HG02610 (cell line): ENCODE data around the gene CHRM3.

Experiments used
- ATAC-seq: cut with Tn5 transposase; IDR thresholded peaks from one replicate; pipeline ENCODE4 v1.9.1; 2021; ENCODE audit warnings: mild to moderate bottlenecking, moderate library complexity; ENCODE audit not compliant: unreplicated experiment

Gene CHRM3

DNA sequence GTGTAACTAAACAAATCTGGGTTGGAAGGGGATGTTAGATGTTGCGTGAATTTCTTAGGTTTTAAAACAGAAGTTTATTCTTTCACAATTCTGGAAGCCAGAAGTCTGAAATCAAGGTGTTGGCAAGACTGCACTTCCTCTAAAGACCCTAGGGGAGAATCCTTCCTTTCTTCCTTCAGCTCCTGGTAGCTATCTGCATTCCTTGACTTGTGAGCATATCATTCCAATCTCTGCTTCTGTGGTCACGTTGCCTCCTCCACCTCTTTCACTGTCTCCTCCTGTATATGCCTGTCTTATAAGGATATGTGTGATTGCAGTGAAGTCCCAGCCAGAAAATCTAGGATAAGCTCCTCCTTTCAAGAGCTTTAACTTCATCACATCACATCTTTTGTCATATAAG, 7.7 kb downstream of the CHRM3 start:
- ATAC-seq, result no peak

DNA sequence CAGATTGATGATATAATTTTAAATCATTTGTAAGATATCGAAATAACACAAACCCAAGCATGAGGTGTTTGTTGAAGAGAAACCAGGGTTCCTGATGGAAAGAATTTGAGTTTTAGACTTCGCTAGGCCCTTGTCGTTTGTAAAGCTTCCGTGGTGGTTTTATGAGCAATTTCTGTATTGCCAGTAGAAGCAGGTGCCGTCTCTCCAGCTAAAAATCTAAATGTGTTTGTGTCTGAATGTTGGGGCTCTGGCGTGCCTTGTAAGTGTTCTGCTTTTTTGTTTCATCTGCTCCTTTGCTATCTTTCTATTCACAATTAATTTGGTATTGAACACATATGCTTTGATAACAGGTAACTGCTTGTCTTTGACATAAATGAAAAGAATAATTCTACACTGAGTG, 27.5 kb downstream of the CHRM3 start:
- ATAC-seq, result no peak

DNA sequence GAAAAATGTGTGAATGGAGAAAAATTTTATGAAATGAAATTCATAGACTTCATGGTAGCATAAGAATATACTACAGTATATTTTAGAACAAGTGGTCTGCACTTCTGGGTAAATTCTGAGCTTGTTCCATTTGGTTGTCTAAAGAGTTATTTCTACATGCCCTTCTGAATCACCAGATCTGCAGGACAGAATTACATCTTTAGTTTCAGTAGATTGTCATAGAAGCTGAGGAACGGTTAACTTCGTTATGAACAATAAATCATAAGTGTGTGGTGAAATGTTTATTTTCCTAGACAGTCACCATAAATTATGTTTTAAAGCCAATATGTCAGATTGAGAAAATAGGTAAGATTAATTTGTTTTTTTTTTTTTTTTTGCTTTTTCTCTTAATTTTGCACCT, 30.9 kb downstream of the CHRM3 start:
- ATAC-seq, result no peak

DNA sequence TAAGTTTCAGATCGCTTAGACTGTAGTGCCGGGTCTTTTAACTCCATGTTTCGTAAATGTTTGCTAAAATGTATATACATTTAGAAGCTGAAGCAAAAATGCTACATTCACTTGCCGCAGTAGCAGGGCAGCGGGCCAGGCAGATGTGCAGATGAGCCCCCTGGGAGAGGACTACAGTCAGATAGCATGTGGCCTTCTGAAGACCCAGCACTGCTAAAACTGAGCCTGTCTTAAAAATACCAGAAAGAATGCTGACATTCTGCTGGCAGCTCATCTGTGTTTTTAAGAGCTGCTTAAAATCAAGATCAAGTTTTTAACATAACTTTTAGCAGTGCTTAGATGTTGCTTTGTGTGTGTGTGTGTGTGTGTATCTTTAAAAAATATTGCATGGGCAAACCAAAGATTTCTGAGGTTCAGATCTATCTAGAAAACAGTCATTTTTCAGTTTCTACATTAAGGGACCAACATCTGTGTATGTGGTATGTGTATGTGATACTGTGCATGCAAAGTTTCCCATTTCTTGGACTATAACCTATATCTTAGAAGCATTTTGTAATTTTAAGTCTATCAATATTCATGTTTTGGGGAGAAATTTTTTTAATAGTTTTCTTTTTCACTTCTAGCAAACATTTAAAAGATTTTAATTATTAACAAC, 31.7 kb downstream of the CHRM3 start:
- ATAC-seq, result no peak

DNA sequence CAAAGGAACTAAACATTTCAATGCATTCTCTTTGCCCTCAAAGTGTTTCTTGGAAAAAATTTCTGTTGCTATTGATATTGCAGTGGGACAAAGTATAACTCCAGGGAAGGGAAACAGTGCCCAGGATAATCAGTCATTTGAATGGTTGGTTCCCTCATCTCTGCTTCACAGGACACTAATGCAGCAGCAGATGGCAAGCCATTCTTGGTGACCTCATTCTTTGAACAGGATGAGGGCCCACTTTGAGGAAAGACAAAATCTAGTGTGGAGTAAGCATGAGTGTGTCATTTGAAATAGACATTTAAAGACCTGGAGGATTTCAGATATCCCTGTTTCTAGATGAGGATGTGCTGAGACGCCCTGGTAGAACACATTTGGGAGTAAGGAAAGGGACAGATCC, 32.3 kb downstream of the CHRM3 start:
- no peak for ATAC-seq

DNA sequence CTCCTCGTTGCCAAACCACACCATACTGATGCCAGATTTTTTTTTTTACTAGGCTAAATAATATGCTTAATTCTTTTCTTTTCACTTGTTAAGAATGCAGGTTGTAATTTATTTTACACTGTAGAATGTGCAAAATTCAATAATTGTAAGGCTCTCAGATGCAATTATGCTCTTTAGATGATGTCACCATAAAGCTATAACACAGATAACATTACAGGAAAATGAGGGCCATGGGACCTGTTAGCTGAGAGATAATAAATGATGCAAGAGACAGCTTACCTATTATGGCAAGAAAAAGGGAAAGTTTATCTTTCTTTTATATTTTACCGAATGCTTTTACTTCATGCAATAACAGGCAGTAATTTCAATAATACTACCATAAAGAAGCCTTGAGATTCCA, 35.4 kb downstream of the CHRM3 start:
- ATAC-seq, result no peak

DNA sequence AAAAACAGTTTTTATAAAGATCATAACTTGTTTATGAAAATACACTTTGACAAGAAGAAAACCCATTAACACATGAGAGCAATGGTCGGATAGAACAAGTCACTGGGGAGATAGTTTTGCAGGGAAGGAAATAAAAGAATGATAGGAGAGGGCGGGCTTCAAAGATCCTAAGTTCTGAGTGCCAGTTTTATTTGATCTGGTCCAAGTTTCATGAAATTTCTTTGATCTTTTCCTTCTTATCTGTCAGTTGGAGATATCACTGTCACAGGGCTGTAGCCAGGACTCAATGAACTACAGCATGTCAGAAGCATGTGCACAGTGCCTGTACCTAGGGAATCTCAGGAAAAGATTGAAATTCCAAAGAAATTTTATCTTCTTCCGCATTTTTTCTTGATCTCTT, 36.5 kb downstream of the CHRM3 start:
- ATAC-seq, result no peak

DNA sequence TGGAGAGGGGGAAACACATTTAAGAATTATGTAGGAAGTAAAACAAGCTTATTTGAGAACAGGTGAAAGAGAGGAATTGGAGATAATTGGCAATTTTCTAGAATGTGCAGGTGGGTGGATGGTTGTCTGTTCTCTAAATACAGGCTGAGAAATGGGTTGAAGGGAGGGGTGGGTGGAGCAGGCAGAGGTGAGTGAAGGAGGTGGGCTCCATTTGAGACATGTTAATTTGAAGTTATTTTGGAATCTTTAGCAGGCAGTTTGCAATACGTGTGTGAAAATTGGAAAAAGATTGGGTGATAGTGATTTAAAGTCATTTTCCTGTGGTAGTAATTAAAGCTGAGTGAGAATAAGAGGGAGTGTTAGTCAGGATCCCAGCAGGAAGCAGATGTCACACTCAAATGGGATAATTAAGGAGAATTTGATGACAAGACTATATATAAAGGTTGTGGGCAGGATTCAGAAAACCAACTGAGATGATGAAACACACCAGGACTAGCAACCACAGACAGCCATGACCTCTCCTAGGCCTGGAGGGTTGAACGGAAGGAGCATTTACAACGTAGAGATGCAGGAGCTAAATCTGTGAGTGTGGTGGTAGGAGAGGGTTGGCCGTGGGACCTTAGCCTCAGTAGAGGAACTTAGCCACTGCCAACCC, 40.6 kb downstream of the CHRM3 start:
- no peak for ATAC-seq

DNA sequence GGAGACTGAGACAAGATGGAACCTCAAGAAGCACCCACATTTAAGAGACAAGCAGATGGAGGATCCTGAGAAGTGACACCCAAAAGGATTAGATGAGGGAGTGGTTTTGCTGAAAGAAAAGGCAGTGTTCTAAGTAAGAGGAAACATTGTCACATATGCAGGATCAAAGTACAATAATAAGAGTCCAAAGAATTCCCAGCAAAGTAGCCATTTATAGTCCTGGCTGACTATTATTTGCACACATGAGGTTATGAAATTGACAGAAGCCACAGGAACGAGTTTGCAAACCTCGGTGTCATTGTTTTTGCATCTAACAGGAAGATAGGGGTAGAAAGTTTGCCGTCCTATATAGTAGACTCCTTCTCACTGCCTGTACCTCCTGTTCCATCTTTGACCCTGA, 41.3 kb downstream of the CHRM3 start:
- ATAC-seq, result no peak

DNA sequence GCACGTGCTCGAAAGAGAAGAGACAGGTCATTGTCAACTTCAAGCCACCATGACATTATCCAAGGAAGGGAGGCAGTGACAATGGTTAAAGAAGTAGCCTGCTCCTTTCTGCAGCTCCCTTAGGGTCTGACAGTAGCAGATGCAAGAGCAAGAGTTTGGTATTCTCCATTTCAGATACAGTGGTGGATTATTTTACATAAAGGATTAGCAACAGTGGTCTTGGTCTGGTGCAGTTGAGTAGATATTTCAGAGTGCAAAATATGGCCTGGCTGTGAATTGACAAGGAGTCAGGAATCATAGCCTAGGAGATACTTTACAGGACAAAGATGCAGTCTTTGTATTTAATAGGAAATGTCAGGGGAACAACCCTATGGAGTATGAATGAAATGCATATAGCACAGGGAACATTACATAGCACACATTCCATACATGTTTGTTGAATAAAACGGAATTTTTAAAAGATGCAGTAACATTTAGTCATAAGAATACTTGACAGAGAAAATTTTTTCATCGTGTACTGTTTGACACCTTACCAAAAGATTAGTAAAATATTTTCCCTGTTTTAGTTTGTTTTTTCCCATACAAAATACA, 41.8 kb downstream of the CHRM3 start:
- no peak for ATAC-seq

DNA sequence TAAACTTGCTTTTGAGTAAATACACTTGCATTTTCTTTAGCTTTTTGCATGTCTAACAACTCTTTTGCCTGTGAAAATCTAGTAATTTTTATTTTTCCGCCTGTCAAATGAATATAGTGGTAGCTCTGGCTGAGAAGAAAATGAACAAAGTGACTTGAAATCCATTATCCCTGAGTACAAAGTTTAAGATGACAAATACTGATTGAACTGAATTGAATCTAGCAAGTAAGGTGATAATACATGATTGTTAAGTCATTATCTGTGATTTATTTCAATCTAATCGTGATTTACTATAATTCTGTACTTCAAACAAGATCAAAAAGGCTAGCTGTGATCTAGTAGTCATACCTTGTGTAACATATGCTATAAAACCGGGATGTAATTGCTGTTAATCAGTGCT, 42.8 kb downstream of the CHRM3 start:
- ATAC-seq, result no peak

DNA sequence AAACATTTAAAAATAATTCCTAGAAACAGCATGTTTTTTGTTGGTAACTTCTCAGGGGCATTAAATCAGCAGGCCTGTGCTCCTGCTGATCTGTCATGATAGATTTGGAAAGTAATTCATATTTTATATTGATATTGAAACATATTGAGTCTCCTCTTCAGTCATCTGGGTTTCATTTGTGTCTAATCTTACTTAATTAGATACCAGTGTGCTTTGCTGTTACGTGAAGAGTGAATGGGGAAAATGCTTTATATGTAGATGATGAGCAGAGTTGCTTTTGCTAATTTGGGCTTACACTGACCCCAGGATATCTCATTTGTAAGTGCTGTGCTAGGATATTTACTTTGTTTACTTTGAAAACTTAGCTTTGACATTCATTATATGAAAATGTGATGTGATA, 45.9 kb downstream of the CHRM3 start:
- no peak for ATAC-seq

DNA sequence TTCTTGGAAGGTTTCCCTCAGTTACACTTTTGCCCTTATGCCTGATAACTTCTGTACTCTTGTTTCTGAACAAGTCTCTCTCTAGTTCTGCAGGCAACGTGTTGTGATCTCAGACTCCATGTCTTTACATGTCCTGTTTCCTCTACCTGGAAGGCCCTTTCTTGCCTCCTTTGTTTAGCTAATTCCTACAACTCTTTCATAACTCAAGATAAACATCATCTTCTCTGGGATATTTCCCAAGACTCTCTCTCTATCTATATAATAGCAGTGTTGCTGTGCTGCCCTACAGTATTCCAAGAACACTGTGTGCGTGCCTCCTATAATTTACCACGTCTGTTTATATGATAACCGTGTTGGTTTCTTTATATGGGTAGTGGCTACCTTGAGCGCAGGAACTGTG, 47.8 kb downstream of the CHRM3 start:
- no peak for ATAC-seq
